ENCODE results near the gene SPECC1.

- no peak for TF ChIP-seq POLR2A (IDR thresholded peaks at IDR 0.05)
- TF ChIP-seq CTCF (IDR thresholded peaks at IDR 0.05): no peak
These were observed 23.5 kb downstream of the SPECC1 start for GRCh38 chr17:20032636-20033035.
